Epithelial cell of proximal tubule (primary cell): Measurements from ENCODE around the gene DIDO1. TPM values are rescaled to one million over a fixed set of nuclear protein-coding genes. Genes with fewer than 3 reads are reported as not detected.

Experiments
- DNase-seq: peaks from one replicate; pipeline ENCODE4 v3.0.0-alpha.2; 2011; ENCODE audit warnings: low read depth
- H3K4me3 ChIP-seq: 2 replicates; pipeline ENCODE4 v1.5.1; 2011; ENCODE audit warnings: low read depth, mild to moderate bottlenecking, low read length
- CTCF ChIP-seq: conservative IDR thresholded peaks from 2 replicates; pipeline ENCODE4 v1.5.1; 2012; ENCODE audit warnings: low read depth, mild to moderate bottlenecking, low read length
- total RNA-seq: library from RNA; depleted of rRNA; stranded (reverse); fragments of >200 nt; gene quantifications from 2 replicates; pipeline ENCODE4 v1.2.3, GENCODE V29; 2015

The DIDO1 gene
- total RNA-seq, 1 donor from 2014 or later: 26.9 TPM

DNA sequence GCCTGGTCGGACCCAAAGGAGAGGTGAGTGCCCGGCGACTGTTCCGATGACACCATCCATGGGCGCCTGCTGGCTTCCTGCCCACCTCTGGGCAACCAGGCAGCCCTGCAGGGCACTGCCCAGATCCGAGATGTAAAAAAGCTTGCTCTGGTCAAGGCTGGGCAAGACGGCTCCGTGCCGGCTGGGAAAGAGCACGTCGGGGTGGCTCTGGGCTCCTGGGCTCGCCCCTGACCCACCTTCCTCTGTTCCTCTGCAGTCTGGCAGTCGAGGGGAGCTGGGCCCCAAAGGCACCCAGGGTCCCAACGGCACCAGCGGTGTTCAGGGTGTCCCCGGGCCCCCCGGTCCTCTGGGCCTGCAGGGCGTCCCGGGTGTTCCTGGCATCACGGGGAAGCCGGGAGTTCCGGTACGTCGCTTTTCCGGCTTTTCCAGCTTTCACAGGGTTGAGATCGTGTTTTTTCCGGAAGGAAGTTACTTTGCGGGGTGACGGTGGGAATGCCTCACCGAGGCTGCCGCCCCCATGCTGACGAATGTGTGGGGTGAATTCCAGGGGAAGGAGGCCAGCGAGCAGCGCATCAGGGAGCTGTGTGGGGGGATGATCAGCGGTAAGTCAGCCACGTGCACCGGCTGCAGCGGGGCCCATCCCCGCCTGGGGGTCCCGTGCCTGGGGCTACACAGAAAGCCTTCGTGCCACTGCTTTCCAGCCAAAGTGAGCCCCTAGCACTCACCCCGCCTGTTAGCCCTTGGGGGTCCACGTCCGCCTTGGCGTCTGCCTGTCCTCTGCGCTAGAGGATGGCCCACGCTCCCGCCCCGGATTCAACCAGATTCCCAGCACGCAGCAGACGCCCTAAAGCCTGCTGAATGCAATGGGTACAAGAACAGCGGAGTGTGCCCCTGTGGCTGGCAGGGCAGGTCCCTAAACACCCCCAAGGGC is 90.1 kb downstream of the DIDO1 start:
- no peak for TF ChIP-seq CTCF
- peak overlapping the region; percentile 11 for H3K4me3 ChIP-seq
- no peak for DNase-seq

DNA sequence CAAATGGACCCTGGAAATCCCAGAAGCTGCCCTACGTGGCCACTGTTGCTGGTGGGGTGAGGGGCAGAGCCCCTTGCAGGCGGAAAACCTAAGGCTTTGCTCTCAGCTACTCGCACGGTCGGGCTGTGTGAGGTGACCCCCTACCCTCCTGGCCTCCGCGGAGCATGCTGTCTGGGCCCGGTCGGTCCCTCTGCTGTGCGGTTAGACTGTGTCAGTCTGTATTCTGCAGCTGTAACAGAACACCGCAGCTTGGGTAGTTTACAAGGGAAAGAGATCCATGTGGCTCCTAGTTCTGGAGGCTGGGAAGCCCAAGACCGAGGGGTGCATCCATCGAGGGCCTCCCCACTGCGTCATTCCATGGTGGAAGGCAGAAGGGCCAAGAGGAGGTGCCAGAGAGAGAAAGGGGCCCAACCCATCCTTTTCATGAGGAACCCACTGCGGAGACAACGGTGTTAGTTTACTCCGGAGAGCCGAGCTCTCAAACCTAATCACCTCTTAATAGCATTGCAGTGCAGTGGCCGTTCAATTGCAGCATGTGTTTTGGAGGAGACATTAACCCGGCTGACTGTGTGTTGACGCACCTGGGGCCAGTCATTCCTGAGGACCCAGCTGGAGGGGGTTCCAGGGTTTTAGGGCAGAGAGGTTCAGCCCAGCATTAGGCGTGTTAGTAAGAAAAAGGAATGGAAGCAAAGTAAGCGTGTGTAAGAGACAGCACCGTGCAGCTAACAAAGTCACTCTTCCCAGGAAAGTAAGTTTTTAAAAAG is 91.2 kb downstream of the DIDO1 start:
- H3K4me3 ChIP-seq: no peak overlapping the region
- no peak for TF ChIP-seq CTCF
- no peak for DNase-seq

- H3K4me3 ChIP-seq: no peak overlapping the region
- DNase-seq: no peak
- no peak for TF ChIP-seq CTCF
Observed at GRCh38 chr20:62832951-62833391, 93.3 kb downstream of the DIDO1 start.

DNA sequence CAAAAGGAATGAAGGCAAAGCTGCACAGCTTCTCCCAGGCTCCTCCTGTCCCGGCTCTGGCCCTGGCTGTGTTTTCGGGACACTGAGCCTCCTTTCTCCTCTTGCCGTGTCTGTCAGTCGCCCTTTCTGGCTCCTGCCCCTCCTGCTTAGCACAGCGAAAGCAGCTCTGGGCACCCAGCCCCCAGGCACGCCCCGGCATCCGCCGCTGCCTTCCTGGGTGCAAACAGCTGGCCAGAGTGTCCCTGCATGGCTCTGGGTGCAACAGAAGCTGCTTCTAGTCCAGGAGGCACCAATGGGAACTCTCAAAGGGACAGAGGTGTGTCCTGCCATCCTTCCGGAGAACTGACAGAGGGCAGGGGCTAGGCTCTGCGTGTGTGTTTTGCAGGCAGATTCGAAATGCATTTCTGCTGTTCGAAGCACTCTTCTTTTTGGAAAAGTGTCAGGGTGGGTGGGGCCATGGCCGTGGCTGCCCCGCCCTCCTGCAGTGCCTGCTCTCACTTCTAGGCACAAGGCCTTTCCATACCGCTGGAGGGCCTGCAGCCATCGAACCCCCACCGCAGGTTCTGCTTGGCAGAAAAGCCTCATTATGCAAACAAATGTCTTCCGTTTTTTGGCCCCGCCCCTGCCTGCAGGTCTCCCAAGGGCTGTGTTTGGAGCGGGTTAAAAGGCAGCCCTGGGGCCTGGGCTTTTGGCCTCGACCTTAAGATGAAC is 93.9 kb downstream of the DIDO1 start:
- no peak for TF ChIP-seq CTCF
- no peak for DNase-seq
- H3K4me3 ChIP-seq: no peak overlapping the region

DNA sequence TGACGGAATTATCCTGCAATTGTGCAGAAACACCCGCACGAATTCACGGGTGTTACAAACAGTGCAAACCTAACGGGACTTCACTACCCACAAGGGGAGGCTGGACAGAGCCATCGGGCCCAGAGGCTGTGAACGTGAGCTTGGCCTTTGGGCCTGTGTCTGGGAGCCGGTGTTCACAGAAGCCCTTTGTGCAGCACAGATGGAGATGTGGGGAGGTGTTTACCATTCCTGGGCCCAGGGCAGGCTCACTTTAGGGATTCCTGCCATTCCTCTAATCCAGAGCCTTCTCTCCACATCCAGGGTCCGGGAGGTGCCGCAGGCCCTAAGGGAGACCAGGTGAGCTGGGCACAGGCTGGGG is 94.5 kb downstream of the DIDO1 start:
- DNase-seq: no peak
- H3K4me3 ChIP-seq: no peak overlapping the region
- no peak for TF ChIP-seq CTCF

DNA sequence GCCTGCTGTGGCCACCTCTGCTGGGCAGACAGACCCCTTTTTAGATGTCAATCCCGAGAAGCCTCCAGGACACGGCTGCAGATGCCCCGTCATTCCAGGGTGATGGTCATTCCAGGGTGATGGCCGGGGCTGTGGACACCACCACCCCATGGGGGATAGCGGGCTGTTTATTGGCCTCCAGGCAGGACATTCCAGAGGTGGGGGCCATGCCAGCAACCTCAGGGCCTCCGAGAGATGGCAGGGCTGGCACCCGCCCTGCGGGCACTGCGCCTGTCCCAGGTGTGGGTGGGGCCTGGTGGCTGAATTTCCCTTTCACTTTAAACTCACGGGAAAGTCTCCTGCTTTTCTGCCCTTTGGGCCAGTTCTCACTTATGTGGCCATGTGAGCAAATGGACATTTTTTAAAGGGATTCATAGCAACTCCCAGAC is 94.9 kb downstream of the DIDO1 start:
- no peak for DNase-seq
- no peak for TF ChIP-seq CTCF
- no peak overlapping the region for H3K4me3 ChIP-seq
